CD4-positive, alpha-beta memory T cell (primary cell): ENCODE results near the gene CDC42EP4. TPM values are rescaled to one million over a fixed set of nuclear protein-coding genes. Genes with fewer than 3 reads are reported as not detected.

Experiments
- CTCF ChIA-PET: fragments of 350-600 bp; sonication (Branson Sonifier 250); formaldehyde crosslinking; loops from one replicate; lab custom pipeline; 2021; ENCODE audit warnings: inconsistent platforms; ENCODE audit not compliant: partially characterized antibody; lab: Charles Lee
- POLR2A ChIA-PET: fragments of 350-600 bp; sonication (Branson Sonifier 250); formaldehyde crosslinking; loops from one replicate; lab custom pipeline; 2021; ENCODE audit not compliant: partially characterized antibody; lab: Charles Lee
- DNase-seq, 5 donors: peaks; one replicate each; pipeline versions ENCODE4 v3.0.0 to v3.0.0-alpha.2; 2020 to 2022; ENCODE audit warnings: mixed read lengths in 1 of 5
- H3K27ac ChIP-seq: one replicate; pipeline ENCODE4 v1.7.0; 2013; ENCODE audit warnings: low read depth, low read length
- H3K27me3 ChIP-seq: 2 replicates; pipeline ENCODE4 v1.7.0; 2013; ENCODE audit warnings: mild to moderate bottlenecking, low read length, moderate library complexity; ENCODE audit not compliant: insufficient read depth
- H3K36me3 ChIP-seq: 2 replicates; pipeline ENCODE4 v1.7.0; 2013; ENCODE audit warnings: mild to moderate bottlenecking, low read length, moderate library complexity; ENCODE audit not compliant: insufficient read depth
- H3K4me1 ChIP-seq: 2 replicates; pipeline ENCODE4 v1.7.0; 2013; ENCODE audit warnings: mild to moderate bottlenecking, low read length, moderate library complexity; ENCODE audit not compliant: insufficient read depth
- H3K4me3 ChIP-seq, 2 donors: one replicate each; pipeline ENCODE4 v1.7.0; 2013; ENCODE audit warnings: low read length in 2 of 2, mild to moderate bottlenecking in 1 of 2
- H3K9me3 ChIP-seq, 2 donors: one replicate each; pipeline ENCODE4 v1.7.0; 2013; ENCODE audit warnings: low read length in 2 of 2, control low read depth in 1 of 2; ENCODE audit not compliant: control insufficient read depth in 1 of 2
- H3K27ac Mint-ChIP-seq, 7 donors: one replicate each; pipeline ENCODE4 v1.8.0; 2020 to 2021; ENCODE audit warnings: mixed read lengths in 7 of 7, mild to moderate bottlenecking in 6 of 7, inconsistent platforms in 3 of 7, moderate library complexity in 3 of 7
- H3K27me3 Mint-ChIP-seq, 2 donors: one replicate each; pipeline ENCODE4 v1.8.0; 2020 to 2021; ENCODE audit warnings: mixed read lengths in 2 of 2
- H3K36me3 Mint-ChIP-seq, 2 donors: one replicate each; pipeline ENCODE4 v1.8.0; 2020 to 2021; ENCODE audit warnings: mixed read lengths in 2 of 2, inconsistent platforms in 1 of 2, mild to moderate bottlenecking in 1 of 2
- H3K4me1 Mint-ChIP-seq, 4 donors: one replicate each; pipeline ENCODE4 v1.8.0; 2020 to 2021; ENCODE audit warnings: mixed read lengths in 4 of 4, mild to moderate bottlenecking in 1 of 4
- H3K4me3 Mint-ChIP-seq, 8 donors: one replicate each; pipeline ENCODE4 v1.8.0; 2020 to 2021; ENCODE audit warnings: mixed read lengths in 8 of 8, mild to moderate bottlenecking in 7 of 8, moderate library complexity in 6 of 8, inconsistent platforms in 3 of 8
- H3K9me3 Mint-ChIP-seq, 8 donors: one replicate each; pipeline ENCODE4 v1.8.0; 2020 to 2021; ENCODE audit warnings: mixed read lengths in 8 of 8, mild to moderate bottlenecking in 5 of 8, inconsistent platforms in 3 of 8, moderate library complexity in 1 of 8
- intact Hi-C: fragments of 100-400 bp; cut with micrococcal nuclease; formaldehyde crosslinking; loops from one replicate; pipeline ENCODE4 v1.15.1; 2023
- polyA plus RNA-seq, 2 donors: library from polyadenylated mRNA; unstranded; fragments of 300-500 nt; fragmentation: Illumina TruSeq; gene quantifications; one replicate each; pipeline ENCODE4 v1.2.3, GENCODE V29; 2021
- total RNA-seq, 2 experiments: library from RNA; stranded (reverse); gene quantifications; one replicate each; pipeline ENCODE4 v1.2.3, GENCODE V29; 2021

Gene CDC42EP4
- total and polyA plus RNA-seq, 4 experiments from 2014 or later, result 0.37 to 1.4 (median 1.0) TPM

DNA sequence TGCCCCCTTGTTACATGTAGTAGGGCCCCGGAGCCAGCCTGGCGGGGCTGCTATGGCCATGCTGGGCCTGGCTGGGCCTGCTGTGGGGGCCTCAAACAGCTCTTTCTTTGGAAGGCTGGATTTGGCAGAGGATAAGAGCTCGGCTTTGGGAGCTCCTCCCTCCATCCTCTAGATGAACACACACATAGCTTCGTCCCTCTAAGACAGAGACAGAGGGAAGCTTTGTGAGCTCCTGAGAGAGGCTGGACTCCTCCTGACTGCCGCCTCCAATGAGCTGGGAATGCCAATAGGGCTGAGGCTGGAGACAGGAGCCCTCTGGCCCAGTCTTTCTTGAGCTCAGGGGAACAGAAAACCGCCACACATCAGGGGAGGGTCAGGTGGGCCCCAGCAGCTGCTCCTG, 37.3 kb upstream of the CDC42EP4 start:
- no peak for DNase-seq
- intact Hi-C loops, result no loop called here
- Mint-ChIP-seq H3K4me1 (no peaks in the 10 kb centered on the region), H3K9me3 (peaks cover 0 to 2% (median 0%) of the 10 kb centered on the region in 8 donors), H3K27me3 (no peaks in the 10 kb centered on the region), H3K4me3 (no peak overlapping the region), H3K27ac (no peak overlapping the region), H3K36me3 (no peaks in the 10 kb centered on the region)
- POLR2A ChIA-PET, result no interaction called here
- H3K36me3 ChIP-seq, result no peaks in the 10 kb centered on the region
- no peak overlapping the region for H3K4me3 ChIP-seq
- no peaks in the 10 kb centered on the region for H3K9me3 ChIP-seq
- H3K4me1 ChIP-seq, result no peaks in the 10 kb centered on the region
- no peak overlapping the region for H3K27ac ChIP-seq
- CTCF ChIA-PET, result interaction anchor here (0.8 kb wide), 1 partner anchor 38 kb away, joined by 3 read pairs; no protein-coding TSS in a partner anchor
- no peaks in the 10 kb centered on the region for H3K27me3 ChIP-seq

GRCh38 chr17:73348829-73349095, 37.0 kb upstream of the CDC42EP4 start:
- Histone ChIP-seq H3K36me3 (no peaks in the 10 kb centered on the region), H3K27ac (no peak overlapping the region), H3K4me1 (no peaks in the 10 kb centered on the region), H3K9me3 (no peaks in the 10 kb centered on the region), H3K27me3 (no peaks in the 10 kb centered on the region), H3K4me3 (no peak overlapping the region)
- Mint-ChIP-seq H3K9me3 (peaks cover 0 to 2% (median 0%) of the 10 kb centered on the region in 8 donors), H3K27ac (no peak overlapping the region), H3K36me3 (no peaks in the 10 kb centered on the region), H3K4me3 (no peak overlapping the region), H3K27me3 (no peaks in the 10 kb centered on the region), H3K4me1 (no peaks in the 10 kb centered on the region)
- intact Hi-C loops, result no loop called here
- ChIA-PET POLR2A (no interaction called here), CTCF (interaction anchor here (0.8 kb wide), 1 partner anchor 38 kb away, joined by 3 read pairs; no protein-coding TSS in a partner anchor)
- no peak for DNase-seq

DNA sequence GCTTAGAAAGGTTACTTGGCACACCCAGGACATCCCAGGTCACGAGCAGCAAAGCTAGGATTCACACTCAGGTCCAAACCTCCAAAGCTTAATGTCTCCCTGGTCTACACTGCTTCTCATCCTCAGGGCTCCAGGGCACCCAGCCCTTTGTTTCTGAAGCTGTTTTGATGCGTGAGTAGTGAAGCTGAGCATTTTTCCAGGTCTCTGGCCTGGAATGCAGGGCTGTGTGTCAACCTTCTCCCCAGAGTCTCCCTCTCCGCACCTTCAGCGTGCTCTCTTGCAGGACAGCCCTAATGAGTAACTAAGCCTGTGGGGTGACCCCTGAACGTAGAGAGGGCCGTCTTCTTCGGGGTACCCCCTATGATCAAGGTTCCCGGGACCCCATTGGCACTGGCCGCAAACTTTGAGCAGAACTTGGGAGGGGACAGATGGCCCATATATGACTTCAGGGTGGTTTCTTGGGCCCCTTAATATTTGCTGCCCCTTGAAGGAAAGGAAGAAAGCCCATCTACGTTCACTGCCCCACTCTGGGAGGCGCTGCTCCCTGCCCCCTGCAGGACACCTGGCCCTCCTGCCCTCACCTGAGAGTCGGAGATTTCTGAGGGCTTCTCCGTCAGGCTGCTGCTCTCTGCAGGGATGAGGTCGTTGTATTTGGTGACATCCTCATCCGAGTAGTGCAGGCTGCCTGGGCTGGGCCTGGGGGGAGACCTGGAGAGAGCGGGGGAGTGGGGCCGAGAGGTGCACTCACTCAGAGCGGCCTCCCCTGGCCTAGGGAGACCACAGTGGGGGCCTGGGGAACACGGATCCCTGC, 36.4 kb upstream of the CDC42EP4 start:
- no peak for DNase-seq
- CTCF ChIA-PET, result interaction anchor here (0.8 kb wide), 1 partner anchor 37 kb away, joined by 3 read pairs; no protein-coding TSS in a partner anchor
- H3K9me3 ChIP-seq, result no peaks in the 10 kb centered on the region
- Mint-ChIP-seq H3K36me3 (no peaks in the 10 kb centered on the region), H3K27ac (no peak overlapping the region), H3K9me3 (peaks cover 0 to 2% (median 0%) of the 10 kb centered on the region in 8 donors), H3K27me3 (no peaks in the 10 kb centered on the region), H3K4me1 (no peaks in the 10 kb centered on the region), H3K4me3 (no peak overlapping the region)
- intact Hi-C loops, result no loop called here
- POLR2A ChIA-PET, result no interaction called here
- H3K36me3 ChIP-seq, result no peaks in the 10 kb centered on the region
- H3K4me1 ChIP-seq, result no peaks in the 10 kb centered on the region
- no peak overlapping the region for H3K4me3 ChIP-seq
- H3K27me3 ChIP-seq, result no peaks in the 10 kb centered on the region
- no peak overlapping the region for H3K27ac ChIP-seq

DNA sequence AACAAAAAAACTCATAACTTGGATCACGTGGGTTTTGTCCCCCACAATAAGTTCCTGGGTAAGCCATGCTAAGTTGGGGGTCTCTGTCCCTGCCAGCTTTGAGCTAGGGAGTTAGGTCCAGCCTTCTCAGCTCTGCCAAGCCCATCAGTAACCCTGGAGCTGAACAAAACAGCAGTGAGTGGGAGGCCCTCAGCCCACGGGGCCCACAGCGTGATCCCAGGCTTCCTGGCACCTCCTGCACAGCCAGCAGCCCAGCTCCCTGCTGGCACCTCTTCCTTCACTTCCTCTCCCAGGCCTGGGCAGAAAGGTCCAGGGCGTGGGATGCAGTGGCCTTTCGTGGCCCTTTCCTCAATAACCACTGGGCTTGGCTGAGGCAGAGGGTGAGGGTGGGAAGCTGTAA, 35.5 kb upstream of the CDC42EP4 start:
- H3K27me3 ChIP-seq, result no peaks in the 10 kb centered on the region
- H3K27ac ChIP-seq, result no peak overlapping the region
- ChIA-PET POLR2A (interaction anchor here (0.6 kb wide), 1 partner anchor 621 kb away, joined by 3 read pairs; no protein-coding TSS in a partner anchor), CTCF (no interaction called here)
- Mint-ChIP-seq H3K27ac (no peak overlapping the region), H3K27me3 (no peaks in the 10 kb centered on the region), H3K9me3 (peaks cover 0 to 2% (median 0%) of the 10 kb centered on the region in 8 donors), H3K36me3 (no peaks in the 10 kb centered on the region), H3K4me1 (no peaks in the 10 kb centered on the region), H3K4me3 (no peak overlapping the region)
- no peaks in the 10 kb centered on the region for H3K9me3 ChIP-seq
- H3K36me3 ChIP-seq, result no peaks in the 10 kb centered on the region
- H3K4me3 ChIP-seq, result no peak overlapping the region
- no peaks in the 10 kb centered on the region for H3K4me1 ChIP-seq
- no peak for DNase-seq
- intact Hi-C loops, result no loop called here

DNA sequence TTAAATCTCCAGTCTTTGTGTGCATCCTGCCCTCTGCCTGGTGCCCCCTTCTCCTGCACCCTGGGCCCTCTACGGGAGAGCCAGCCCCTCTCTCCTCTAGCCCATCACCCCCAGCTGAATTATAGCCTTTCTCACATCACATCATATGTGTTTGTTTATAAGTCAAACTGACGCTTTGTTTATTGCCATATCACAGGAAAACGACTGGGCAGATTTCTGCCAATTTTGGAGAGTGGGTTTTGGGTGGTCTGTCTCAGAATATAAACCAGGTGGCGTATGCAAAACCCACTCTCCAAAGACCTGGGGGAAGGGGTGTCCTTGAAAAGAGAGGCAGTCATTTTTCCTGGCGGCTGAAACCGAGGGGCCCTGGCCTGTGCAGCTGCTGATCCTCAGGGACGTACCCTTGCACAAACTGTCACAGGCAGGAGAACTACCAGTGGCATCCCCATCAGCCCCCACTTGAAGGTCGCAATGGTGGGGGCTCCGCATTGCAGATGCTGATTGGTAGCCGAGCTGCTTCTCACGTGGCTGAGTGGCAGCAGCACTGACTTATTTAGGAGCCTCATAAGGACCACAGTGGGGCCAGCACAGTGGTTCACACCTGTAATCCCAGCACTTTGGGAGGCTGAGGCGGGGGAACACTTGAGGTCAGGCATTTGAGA, 34.8 kb upstream of the CDC42EP4 start:
- DNase-seq, result no peak
- no peaks in the 10 kb centered on the region for H3K27me3 ChIP-seq
- intact Hi-C loops, result no loop called here
- no peaks in the 10 kb centered on the region for H3K4me1 ChIP-seq
- H3K9me3 Mint-ChIP-seq, result peaks cover 0 to 2% (median 0%) of the 10 kb centered on the region in 8 donors
- ChIA-PET CTCF (interaction anchor here (1.6 kb wide), 1 partner anchor 24 kb away, joined by 4 read pairs; no protein-coding TSS in a partner anchor), POLR2A (no interaction called here)
- no peaks in the 10 kb centered on the region for H3K36me3 ChIP-seq
- H3K4me1 Mint-ChIP-seq, result no peaks in the 10 kb centered on the region
- no peak overlapping the region for H3K27ac Mint-ChIP-seq
- H3K36me3 Mint-ChIP-seq, result no peaks in the 10 kb centered on the region
- H3K4me3 ChIP-seq, result no peak overlapping the region
- no peaks in the 10 kb centered on the region for H3K9me3 ChIP-seq
- no peaks in the 10 kb centered on the region for H3K27me3 Mint-ChIP-seq
- H3K4me3 Mint-ChIP-seq, result no peak overlapping the region
- no peak overlapping the region for H3K27ac ChIP-seq

DNA sequence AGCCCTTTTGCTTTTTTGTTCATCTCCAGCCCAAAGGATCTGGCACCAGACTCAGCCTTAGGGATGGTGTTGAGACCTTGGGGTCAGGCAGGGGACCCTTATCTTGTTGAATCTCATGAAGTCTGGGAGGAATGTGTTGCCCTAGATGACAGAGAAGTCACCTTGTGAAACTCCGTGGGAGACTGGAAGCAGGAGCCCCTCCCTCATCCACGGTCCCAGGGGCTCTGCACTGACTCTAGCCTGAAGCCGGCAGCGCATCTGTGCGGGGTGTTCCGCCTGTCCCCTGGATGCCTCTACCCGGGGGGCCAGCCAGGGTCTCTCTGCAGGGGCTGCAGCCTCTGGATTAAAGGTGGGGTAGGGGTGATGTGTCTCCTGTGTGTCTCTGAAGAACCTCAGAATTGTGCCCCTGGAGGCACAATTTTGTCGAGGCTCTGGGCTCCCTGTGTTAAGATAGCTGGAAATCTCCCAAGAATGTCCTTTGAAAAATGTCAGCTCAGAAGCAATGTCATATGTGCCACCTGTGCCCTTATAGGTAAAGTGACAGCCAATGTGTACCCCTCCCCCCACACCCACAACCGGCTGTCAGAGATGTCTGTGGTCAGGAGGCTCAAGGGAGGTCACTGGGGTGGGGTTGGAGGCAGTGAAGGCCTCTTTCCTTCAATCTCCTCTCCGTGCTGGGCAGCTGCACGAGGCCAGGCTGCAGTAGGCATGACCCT, 32.1 kb upstream of the CDC42EP4 start:
- POLR2A ChIA-PET, result no interaction called here
- no peaks in the 10 kb centered on the region for H3K36me3 Mint-ChIP-seq
- no peaks in the 10 kb centered on the region for H3K27me3 Mint-ChIP-seq
- H3K9me3 ChIP-seq, result no peaks in the 10 kb centered on the region
- no peaks in the 10 kb centered on the region for H3K4me1 ChIP-seq
- H3K27ac ChIP-seq, result no peak overlapping the region
- H3K27ac Mint-ChIP-seq, result no peak overlapping the region
- intact Hi-C loops, result no loop called here
- no peak overlapping the region for H3K4me3 Mint-ChIP-seq
- H3K4me1 Mint-ChIP-seq, result no peaks in the 10 kb centered on the region
- CTCF ChIA-PET, result interaction anchor here (1.0 kb wide), 1 partner anchor 26 kb away, joined by 3 read pairs; no protein-coding TSS in a partner anchor
- H3K4me3 ChIP-seq, result no peak overlapping the region
- DNase-seq, result no peak
- no peaks in the 10 kb centered on the region for H3K36me3 ChIP-seq
- H3K9me3 Mint-ChIP-seq, result peaks cover 0 to 1% (median 0%) of the 10 kb centered on the region in 8 donors
- no peaks in the 10 kb centered on the region for H3K27me3 ChIP-seq

GRCh38 chr17:73343168-73343634, 31.4 kb upstream of the CDC42EP4 start:
- Histone ChIP-seq H3K9me3 (no peaks in the 10 kb centered on the region), H3K4me1 (no peaks in the 10 kb centered on the region), H3K4me3 (no peak overlapping the region), H3K36me3 (no peaks in the 10 kb centered on the region), H3K27me3 (no peaks in the 10 kb centered on the region), H3K27ac (no peak overlapping the region)
- ChIA-PET POLR2A (no interaction called here), CTCF (no interaction called here)
- no peak overlapping the region for H3K4me3 Mint-ChIP-seq
- DNase-seq, result no peak
- no peak overlapping the region for H3K27ac Mint-ChIP-seq
- intact Hi-C loops, result no loop called here
- H3K27me3 Mint-ChIP-seq, result no peaks in the 10 kb centered on the region
- H3K9me3 Mint-ChIP-seq, result peaks cover 0 to 1% (median 0%) of the 10 kb centered on the region in 8 donors
- H3K4me1 Mint-ChIP-seq, result no peaks in the 10 kb centered on the region
- no peaks in the 10 kb centered on the region for H3K36me3 Mint-ChIP-seq
